Measurements from ENCODE around the gene CABCOCO1.

Gene CABCOCO1

GRCh38 chr10:61787170-61787569 lies 124.4 kb downstream of the CABCOCO1 start:
- no peak for DNase-seq

GRCh38 chr10:61789031-61789430 lies 126.3 kb downstream of the CABCOCO1 start:
- DNase-seq = no peak

- DNase-seq = no peak
These were observed 128.5 kb downstream of the CABCOCO1 start for GRCh38 chr10:61791216-61791615.

- no peak for DNase-seq
These were observed 129.5 kb downstream of the CABCOCO1 start for GRCh38 chr10:61792097-61792716.

GRCh38 chr10:61792921-61793320 lies 130.2 kb downstream of the CABCOCO1 start:
- no peak for DNase-seq

- DNase-seq = no peak
These were observed 131.3 kb downstream of the CABCOCO1 start for GRCh38 chr10:61793760-61794703.

- no peak for DNase-seq
These were observed 132.4 kb downstream of the CABCOCO1 start for GRCh38 chr10:61795147-61795546.

GRCh38 chr10:61795551-61795950 lies 132.8 kb downstream of the CABCOCO1 start:
- DNase-seq = no peak

- no peak for DNase-seq
These were observed 134.1 kb downstream of the CABCOCO1 start for GRCh38 chr10:61796785-61797184.

- DNase-seq = no peak
These were observed 134.8 kb downstream of the CABCOCO1 start for GRCh38 chr10:61797304-61798153.

GRCh38 chr10:61798713-61799112 lies 136.0 kb downstream of the CABCOCO1 start:
- DNase-seq = no peak

- no peak for DNase-seq
These were observed 138.8 kb downstream of the CABCOCO1 start for GRCh38 chr10:61801484-61801883.

GRCh38 chr10:61803269-61803668 lies 140.5 kb downstream of the CABCOCO1 start:
- no peak for DNase-seq

- no peak for DNase-seq
These were observed 141.7 kb downstream of the CABCOCO1 start for GRCh38 chr10:61804414-61804813.

GRCh38 chr10:61805091-61805490 lies 142.4 kb downstream of the CABCOCO1 start:
- DNase-seq = no peak

- DNase-seq = no peak
These were observed 147.5 kb downstream of the CABCOCO1 start for GRCh38 chr10:61810263-61810662.

- no peak for DNase-seq
These were observed 149.5 kb downstream of the CABCOCO1 start for GRCh38 chr10:61812052-61812721.

- DNase-seq = no peak
These were observed 150.2 kb downstream of the CABCOCO1 start for GRCh38 chr10:61812920-61813319.

GRCh38 chr10:61814160-61814559 lies 151.4 kb downstream of the CABCOCO1 start:
- DNase-seq = no peak

GRCh38 chr10:61815496-61815895 lies 152.8 kb downstream of the CABCOCO1 start:
- DNase-seq = no peak

Measured in T-helper 9 cell (primary cell).